Naive thymus-derived CD4-positive, alpha-beta T cell (primary cell): ENCODE data around the gene LRCOL1. TPM values are rescaled to one million over a fixed set of nuclear protein-coding genes. Genes with fewer than 3 reads are reported as not detected.

ENCODE experiments used
- ATAC-seq: fragments of 150-1000 bp; cut with Tn5 transposase; 2 replicates; pipeline ENCODE4 v1.10.0; 2021; ENCODE audit warnings: mild to moderate bottlenecking, moderate library complexity
- CTCF ChIA-PET: fragments of 350-600 bp; sonication (Branson Sonifier 250); formaldehyde crosslinking; loops from one replicate; lab custom pipeline; 2021; ENCODE audit warnings: antibody characterized with exemption; lab: Charles Lee
- POLR2A ChIA-PET: fragments of 350-600 bp; sonication (Branson Sonifier 250); formaldehyde crosslinking; loops from one replicate; lab custom pipeline; 2021; ENCODE audit warnings: antibody characterized with exemption, inconsistent platforms; lab: Charles Lee
- DNase-seq, 9 donors: peaks; one replicate each; pipeline versions ENCODE4 v3.0.0 to v3.0.0-alpha.2; 2020 to 2022; ENCODE audit warnings: mixed read lengths in 1 of 9
- H3K27ac ChIP-seq: one replicate; pipeline ENCODE4 v1.7.0; 2013; ENCODE audit warnings: mild to moderate bottlenecking, low read depth, low read length, moderate library complexity
- H3K27me3 ChIP-seq, 2 donors: one replicate each; pipeline ENCODE4 v1.7.0; 2013; ENCODE audit warnings: low read length in 2 of 2, mild to moderate bottlenecking in 2 of 2, moderate library complexity in 2 of 2; ENCODE audit not compliant: control insufficient read depth in 2 of 2, insufficient read depth in 2 of 2
- H3K36me3 ChIP-seq, 3 experiments: 1 replicate in 2 of 3; 2 replicates in 1 of 3; pipeline ENCODE4 v1.7.0; 2013; ENCODE audit warnings: low read length in 3 of 3, mild to moderate bottlenecking in 3 of 3, moderate library complexity in 1 of 3; ENCODE audit not compliant: insufficient read depth in 3 of 3, control insufficient read depth in 2 of 3
- H3K4me1 ChIP-seq, 2 donors: one replicate each; pipeline ENCODE4 v1.7.0; 2013; ENCODE audit warnings: low read length in 2 of 2, mild to moderate bottlenecking in 2 of 2, moderate library complexity in 1 of 2; ENCODE audit not compliant: control insufficient read depth in 2 of 2, insufficient read depth in 2 of 2
- H3K4me3 ChIP-seq: 2 replicates; pipeline ENCODE4 v1.7.0; 2013; ENCODE audit warnings: mild to moderate bottlenecking, low read length
- H3K9me3 ChIP-seq, 3 experiments: 1 replicate in 2 of 3; 2 replicates in 1 of 3; pipeline ENCODE4 v1.7.0; 2013; ENCODE audit warnings: low read length in 3 of 3; ENCODE audit not compliant: control insufficient read depth in 2 of 3
- H3K27ac Mint-ChIP-seq, 9 donors: one replicate each; pipeline ENCODE4 v1.8.0; 2020 to 2022; ENCODE audit warnings: mixed read lengths in 9 of 9, mild to moderate bottlenecking in 8 of 9, moderate library complexity in 5 of 9, inconsistent platforms in 2 of 9
- H3K27me3 Mint-ChIP-seq, 5 donors: one replicate each; pipeline ENCODE4 v1.8.0; 2021 to 2022; ENCODE audit warnings: mixed read lengths in 5 of 5, mild to moderate bottlenecking in 1 of 5
- H3K36me3 Mint-ChIP-seq, 5 donors: one replicate each; pipeline ENCODE4 v1.8.0; 2020 to 2022; ENCODE audit warnings: mixed read lengths in 5 of 5, mild to moderate bottlenecking in 3 of 5, inconsistent platforms in 1 of 5
- H3K4me1 Mint-ChIP-seq, 7 donors: one replicate each; pipeline ENCODE4 v1.8.0; 2020 to 2022; ENCODE audit warnings: mixed read lengths in 7 of 7, mild to moderate bottlenecking in 3 of 7, inconsistent platforms in 1 of 7
- H3K4me3 Mint-ChIP-seq, 10 donors: one replicate each; pipeline ENCODE4 v1.8.0; 2020 to 2022; ENCODE audit warnings: mild to moderate bottlenecking in 10 of 10, mixed read lengths in 10 of 10, moderate library complexity in 6 of 10, inconsistent platforms in 2 of 10
- H3K9me3 Mint-ChIP-seq, 11 donors: one replicate each; pipeline ENCODE4 v1.8.0; 2020 to 2022; ENCODE audit warnings: mixed read lengths in 11 of 11, mild to moderate bottlenecking in 4 of 11, inconsistent platforms in 1 of 11, moderate library complexity in 1 of 11
- intact Hi-C, 2 donors: fragments of 100-400 bp; cut with micrococcal nuclease; formaldehyde crosslinking; loops; one replicate each; pipeline ENCODE4 v1.15.1; 2023
- polyA plus RNA-seq, 2 donors: library from polyadenylated mRNA; unstranded; fragments of 300-500 nt; fragmentation: Illumina TruSeq; gene quantifications; one replicate each; pipeline ENCODE4 v1.2.3, GENCODE V29; 2021
- total RNA-seq, 6 experiments: library from RNA in 5 of 6; stranded (reverse) in 5 of 6; gene quantifications; 1 replicate in 5 of 6; 2 replicates in 1 of 6; pipeline ENCODE4 v1.2.3 and lab custom pipeline; 2021 to 2026

LRCOL1 gene
- total and polyA plus RNA-seq, 7 experiments from 2014 or later, result not detected

GRCh38 chr12:132642846-132643835 is 32.8 kb upstream of the LRCOL1 start:
- ChIA-PET POLR2A (no interaction called here), CTCF (interaction anchor here (0.5 kb wide), 1 partner anchor 261 kb away, joined by 3 read pairs; no protein-coding TSS in a partner anchor)
- no peak overlapping the region for H3K27ac ChIP-seq
- H3K36me3 ChIP-seq, result peaks cover 0 to 68% (median 2%) of the 10 kb centered on the region in 3 experiments
- H3K27me3 ChIP-seq, result no peaks in the 10 kb centered on the region
- intact Hi-C loops, result no loop called here
- H3K9me3 Mint-ChIP-seq, result peaks cover 0 to 1% (median 0%) of the 10 kb centered on the region in 11 donors
- H3K4me3 ChIP-seq, result no peak overlapping the region
- H3K36me3 Mint-ChIP-seq, result peaks cover 8 to 38% (median 16%) of the 10 kb centered on the region in 5 donors
- no peaks in the 10 kb centered on the region for H3K4me1 Mint-ChIP-seq
- DNase-seq, result no peak
- no peaks in the 10 kb centered on the region for H3K9me3 ChIP-seq
- no peak overlapping the region for H3K4me3 Mint-ChIP-seq
- no peak overlapping the region for H3K27ac Mint-ChIP-seq
- ATAC-seq, result no peak
- no peaks in the 10 kb centered on the region for H3K4me1 ChIP-seq
- no peaks in the 10 kb centered on the region for H3K27me3 Mint-ChIP-seq

- ChIA-PET POLR2A (no interaction called here), CTCF (no interaction called here)
- Histone ChIP-seq H3K27ac (no peak overlapping the region), H3K4me1 (no peaks in the 10 kb centered on the region), H3K27me3 (no peaks in the 10 kb centered on the region), H3K9me3 (no peaks in the 10 kb centered on the region), H3K4me3 (no peak overlapping the region), H3K36me3 (peaks cover 0 to 69% (median 9%) of the 10 kb centered on the region in 3 experiments)
- H3K4me3 Mint-ChIP-seq, result no peak overlapping the region
- DNase-seq (no peak), ATAC-seq (no peak)
- intact Hi-C loops, result no loop called here
- H3K4me1 Mint-ChIP-seq, result peaks cover 0 to 9% (median 0%) of the 10 kb centered on the region in 7 donors
- H3K9me3 Mint-ChIP-seq, result peaks cover 0 to 1% (median 0%) of the 10 kb centered on the region in 11 donors
- H3K27me3 Mint-ChIP-seq, result no peaks in the 10 kb centered on the region
- peaks cover 12 to 38% (median 18%) of the 10 kb centered on the region in 5 donors for H3K36me3 Mint-ChIP-seq
- no peak overlapping the region for H3K27ac Mint-ChIP-seq
These were observed 31.6 kb upstream of the LRCOL1 start for GRCh38 chr12:132641811-132642650.

DNA sequence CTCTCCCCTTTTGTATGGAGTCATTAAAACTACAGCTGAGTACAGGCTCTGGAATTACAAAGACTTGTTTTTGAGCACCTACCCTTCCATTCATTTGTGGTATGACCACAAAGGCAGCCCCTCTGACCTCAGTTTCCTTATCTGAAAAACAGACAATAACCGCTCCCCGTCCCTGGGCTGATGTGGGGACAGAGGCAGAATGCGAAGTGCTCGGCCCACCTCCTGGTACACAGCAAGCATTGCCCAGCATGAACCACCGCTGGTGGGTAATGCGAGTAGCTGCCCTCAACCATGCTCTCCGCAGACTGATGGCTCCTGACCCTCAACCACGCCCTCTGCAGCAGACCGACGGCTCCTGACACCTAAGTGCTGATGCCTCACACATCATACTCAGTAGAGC is 30.6 kb upstream of the LRCOL1 start:
- Histone ChIP-seq H3K36me3 (peaks cover 0 to 75% (median 8%) of the 10 kb centered on the region in 3 experiments), H3K4me3 (no peak overlapping the region), H3K9me3 (no peaks in the 10 kb centered on the region), H3K27me3 (no peaks in the 10 kb centered on the region), H3K27ac (no peak overlapping the region), H3K4me1 (no peaks in the 10 kb centered on the region)
- intact Hi-C loops, result no loop called here
- H3K27me3 Mint-ChIP-seq, result no peaks in the 10 kb centered on the region
- H3K27ac Mint-ChIP-seq, result peak overlapping the region in 2 of 9 donors; percentile 17 to 36
- H3K36me3 Mint-ChIP-seq, result peaks cover 9 to 40% (median 15%) of the 10 kb centered on the region in 5 donors
- H3K4me1 Mint-ChIP-seq, result peaks cover 0 to 10% (median 0%) of the 10 kb centered on the region in 7 donors
- no peak for ATAC-seq
- ChIA-PET CTCF (no interaction called here), POLR2A (no interaction called here)
- DNase-seq, result no peak
- H3K9me3 Mint-ChIP-seq, result peaks cover 0 to 1% (median 0%) of the 10 kb centered on the region in 11 donors
- H3K4me3 Mint-ChIP-seq, result no peak overlapping the region

GRCh38 chr12:132639956-132640520 is 29.7 kb upstream of the LRCOL1 start:
- ChIA-PET CTCF (interaction anchor here (1.2 kb wide), 1 partner anchor 224 kb away, joined by 3 read pairs; no protein-coding TSS in a partner anchor), POLR2A (no interaction called here)
- Mint-ChIP-seq H3K4me1 (peaks cover 0 to 10% (median 0%) of the 10 kb centered on the region in 7 donors), H3K27me3 (no peaks in the 10 kb centered on the region), H3K4me3 (no peak overlapping the region), H3K27ac (peak overlapping the region in 2 of 9 donors; percentile 6 to 39), H3K9me3 (peaks cover 0 to 2% (median 0%) of the 10 kb centered on the region in 11 donors), H3K36me3 (peaks cover 15 to 45% (median 19%) of the 10 kb centered on the region in 5 donors)
- Histone ChIP-seq H3K36me3 (peaks cover 0 to 82% (median 13%) of the 10 kb centered on the region in 3 experiments), H3K4me1 (no peaks in the 10 kb centered on the region), H3K27me3 (no peaks in the 10 kb centered on the region), H3K9me3 (no peaks in the 10 kb centered on the region), H3K27ac (no peak overlapping the region), H3K4me3 (no peak overlapping the region)
- intact Hi-C loops, result no loop called here
- ATAC-seq, result no peak
- no peak for DNase-seq

GRCh38 chr12:132638541-132639408 is 28.4 kb upstream of the LRCOL1 start:
- POLR2A ChIA-PET, result no interaction called here
- DNase-seq, result no peak
- no peak for ATAC-seq
- H3K27ac Mint-ChIP-seq, result no peak overlapping the region
- no peaks in the 10 kb centered on the region for H3K9me3 ChIP-seq
- CTCF ChIA-PET, result no interaction called here
- H3K36me3 ChIP-seq, result peaks cover 0 to 94% (median 13%) of the 10 kb centered on the region in 3 experiments
- no peak overlapping the region for H3K27ac ChIP-seq
- peaks cover 0 to 10% (median 0%) of the 10 kb centered on the region in 7 donors for H3K4me1 Mint-ChIP-seq
- no peak overlapping the region for H3K4me3 Mint-ChIP-seq
- H3K36me3 Mint-ChIP-seq, result peaks cover 15 to 57% (median 27%) of the 10 kb centered on the region in 5 donors
- H3K27me3 Mint-ChIP-seq, result no peaks in the 10 kb centered on the region
- intact Hi-C loops, result no loop called here
- peaks cover 0 to 2% (median 0%) of the 10 kb centered on the region in 11 donors for H3K9me3 Mint-ChIP-seq
- H3K27me3 ChIP-seq, result no peaks in the 10 kb centered on the region
- H3K4me1 ChIP-seq, result no peaks in the 10 kb centered on the region
- H3K4me3 ChIP-seq, result no peak overlapping the region
